Measurements from ENCODE around the gene FAM107B. TPM values are rescaled to one million over a fixed set of nuclear protein-coding genes. Genes with fewer than 3 reads are reported as not detected.

The FAM107B gene
- total RNA-seq, 4 donors from 2014 or later = 7.3 to 15.6 (median 13.3) TPM

- H3K27me3 ChIP-seq = no peaks in the 10 kb centered on the region
- H3K4me1 ChIP-seq = peaks cover 0 to 16% (median 6%) of the 10 kb centered on the region in 3 donors
These were observed 104.0 kb downstream of the FAM107B start for GRCh38 chr10:14670551-14671240.

GRCh38 chr10:14669576-14669975, 105.1 kb downstream of the FAM107B start:
- Histone ChIP-seq H3K9me3 (no peaks in the 10 kb centered on the region), H3K27me3 (no peaks in the 10 kb centered on the region), H3K27ac (no peak overlapping the region), H3K4me1 (peaks cover 0 to 24% (median 6%) of the 10 kb centered on the region in 3 donors), H3K36me3 (no peaks in the 10 kb centered on the region), H3K4me3 (no peak overlapping the region)
- TF ChIP-seq POLR2AphosphoS5 (IDR thresholded peaks at IDR 0.05) = no peak
- TF ChIP-seq POLR2A (IDR thresholded peaks at IDR 0.05) = no peak
- no peak for TF ChIP-seq CTCF (IDR thresholded peaks at IDR 0.05)
- TF ChIP-seq EP300 (IDR thresholded peaks at IDR 0.05) = no peak
- 85 to 100% methylated on average over 1 of the region's 1 CpG for WGBS, 2 donors (ENCODE audit: low coverage in 1 of 2)
- no peak for ATAC-seq

More at GRCh38 chr10:14670551-14671240, 104.0 kb downstream of the FAM107B start:
- Histone ChIP-seq H3K36me3 (no peaks in the 10 kb centered on the region), H3K9me3 (no peaks in the 10 kb centered on the region), H3K27ac (peak overlapping the region; percentile 30 to 54 (median 46)), H3K4me3 (peak overlapping the region in 1 of 2 donors; percentile 14)
- TF ChIP-seq POLR2AphosphoS5 (IDR thresholded peaks at IDR 0.05) (no peak), CTCF (IDR thresholded peaks at IDR 0.05) (no peak)
- WGBS, 2 donors (ENCODE audit: low coverage in 1 of 2) = 8 to 40% methylated on average over 5 to 7 of the region's 8 CpGs
- peak; percentile 81 for ATAC-seq

- TF ChIP-seq EP300 (IDR thresholded peaks at IDR 0.05) (no peak), CTCF (IDR thresholded peaks at IDR 0.05) (no peak), POLR2AphosphoS5 (IDR thresholded peaks at IDR 0.05) (no peak), POLR2A (IDR thresholded peaks at IDR 0.05) (no peak)
- no peak for ATAC-seq
- no peak overlapping the region for H3K27ac ChIP-seq
- H3K4me3 ChIP-seq = no peak overlapping the region
- no peaks in the 10 kb centered on the region for H3K36me3 ChIP-seq
- WGBS, 2 donors (ENCODE audit: low coverage in 1 of 2) = 93 to 98% methylated on average over 4 of the region's 4 CpGs
- H3K27me3 ChIP-seq = no peaks in the 10 kb centered on the region
- H3K9me3 ChIP-seq = no peaks in the 10 kb centered on the region
- peaks cover 0 to 24% (median 6%) of the 10 kb centered on the region in 3 donors for H3K4me1 ChIP-seq
These were observed 106.9 kb downstream of the FAM107B start for GRCh38 chr10:14667781-14668180.

- TF ChIP-seq CTCF (IDR thresholded peaks at IDR 0.05) = no peak
- no peak for TF ChIP-seq POLR2AphosphoS5 (IDR thresholded peaks at IDR 0.05)
- no peak for TF ChIP-seq POLR2A (IDR thresholded peaks at IDR 0.05)
- no peak for TF ChIP-seq EP300 (IDR thresholded peaks at IDR 0.05)
- Histone ChIP-seq H3K4me1 (peaks cover 0 to 24% (median 6%) of the 10 kb centered on the region in 3 donors), H3K4me3 (no peak overlapping the region), H3K27ac (no peak overlapping the region), H3K27me3 (no peaks in the 10 kb centered on the region), H3K9me3 (no peaks in the 10 kb centered on the region), H3K36me3 (no peaks in the 10 kb centered on the region)
- 58 to 72% methylated on average over 6 of the region's 6 CpGs for WGBS, 2 donors (ENCODE audit: low coverage in 1 of 2)
- ATAC-seq = no peak
These were observed 107.4 kb downstream of the FAM107B start for GRCh38 chr10:14667280-14667679.

All from gastroesophageal sphincter (tissue), 4 donors.